HG03064 (cell line): ENCODE data around the gene C5.

Source experiments
- ATAC-seq: cut with Tn5 transposase; IDR thresholded peaks from one replicate; pipeline ENCODE4 v1.9.1; 2021; ENCODE audit warnings: low read depth; ENCODE audit not compliant: unreplicated experiment

Gene C5

GRCh38 chr9:120915854-120916470 lies 134.1 kb downstream of the C5 start:
- no peak for ATAC-seq

GRCh38 chr9:120914953-120915352 lies 135.1 kb downstream of the C5 start:
- no peak for ATAC-seq

- no peak for ATAC-seq
Measured at GRCh38 chr9:120914396-120914795, 135.7 kb downstream of the C5 start.

DNA sequence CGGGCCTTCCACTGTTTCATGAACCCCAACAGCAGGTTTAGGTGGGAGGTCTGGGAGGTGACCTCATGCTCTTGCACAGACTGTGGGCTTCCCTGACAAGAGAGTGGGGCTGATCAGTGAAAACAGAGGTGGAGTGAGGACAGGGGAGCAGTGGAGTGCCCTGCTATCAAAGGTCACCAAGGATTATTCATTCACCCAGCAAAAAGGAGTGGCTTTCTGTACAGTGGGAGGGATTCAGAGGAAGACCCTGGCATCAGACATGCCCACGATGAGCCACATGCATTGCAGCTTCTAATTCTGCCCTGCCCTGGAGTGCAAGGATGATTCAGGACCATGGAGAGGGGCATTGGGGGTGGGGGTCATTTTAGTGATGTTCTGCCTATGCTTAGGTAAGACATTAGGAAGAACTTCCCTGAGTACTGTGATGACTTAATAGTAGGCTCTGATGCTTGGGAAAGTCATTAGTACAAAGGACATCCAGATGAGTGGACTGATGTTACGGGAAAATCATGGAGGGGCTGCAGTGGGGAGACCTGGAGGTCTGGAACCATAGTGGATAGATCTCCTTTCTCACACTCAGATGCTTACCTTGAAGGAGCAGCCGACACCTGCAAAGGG lies 136.3 kb downstream of the C5 start:
- no peak for ATAC-seq

- no peak for ATAC-seq
Measured at GRCh38 chr9:120912958-120913646, 137.0 kb downstream of the C5 start.

DNA sequence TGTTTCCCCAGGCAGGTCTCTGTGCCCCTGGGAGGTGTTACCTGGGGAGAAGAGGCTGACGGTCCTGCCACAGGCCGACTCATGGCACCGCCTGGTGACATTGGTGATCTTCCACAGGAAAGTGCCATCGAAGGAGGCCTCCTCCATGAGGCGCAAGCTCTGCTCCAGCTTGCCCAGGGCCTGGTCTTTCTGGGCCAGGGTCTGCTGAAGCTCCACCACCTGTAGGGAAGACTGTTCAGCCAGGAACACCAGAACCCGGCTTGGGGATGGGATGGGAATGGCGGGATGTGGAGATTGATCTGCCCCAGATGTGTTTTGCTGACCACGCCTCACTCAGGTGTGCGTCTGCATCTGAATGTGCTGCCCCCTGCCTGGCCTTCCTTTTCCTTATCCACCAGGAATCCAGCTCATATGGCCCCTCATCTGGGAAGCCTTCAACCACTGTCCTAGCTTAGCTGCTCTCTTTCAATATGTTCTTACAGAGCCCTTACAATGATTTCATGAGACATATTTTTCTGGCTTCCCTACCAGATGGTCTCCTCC lies 138.7 kb downstream of the C5 start:
- ATAC-seq, result no peak

GRCh38 chr9:120910643-120911042 lies 139.4 kb downstream of the C5 start:
- no peak for ATAC-seq

DNA sequence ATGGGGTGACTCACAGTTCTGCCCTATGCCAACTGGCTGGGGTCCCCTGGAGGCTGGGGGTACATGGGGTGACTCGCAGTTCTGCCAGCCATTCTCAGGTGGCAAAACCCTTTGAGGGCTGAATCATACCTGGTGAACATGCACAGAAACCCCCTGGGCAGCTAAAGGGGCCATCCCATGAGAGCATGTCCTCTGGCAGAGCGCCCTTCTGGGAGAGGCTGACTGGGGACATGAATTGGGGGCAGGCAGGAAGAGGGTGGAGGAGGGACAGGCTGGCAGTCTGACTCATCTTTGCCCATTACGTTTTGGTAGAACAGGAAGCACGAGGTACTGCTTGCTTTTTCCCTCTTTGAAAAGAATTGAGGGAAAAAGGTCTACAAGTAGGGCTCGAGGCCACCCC lies 140.2 kb downstream of the C5 start:
- ATAC-seq, result no peak

DNA sequence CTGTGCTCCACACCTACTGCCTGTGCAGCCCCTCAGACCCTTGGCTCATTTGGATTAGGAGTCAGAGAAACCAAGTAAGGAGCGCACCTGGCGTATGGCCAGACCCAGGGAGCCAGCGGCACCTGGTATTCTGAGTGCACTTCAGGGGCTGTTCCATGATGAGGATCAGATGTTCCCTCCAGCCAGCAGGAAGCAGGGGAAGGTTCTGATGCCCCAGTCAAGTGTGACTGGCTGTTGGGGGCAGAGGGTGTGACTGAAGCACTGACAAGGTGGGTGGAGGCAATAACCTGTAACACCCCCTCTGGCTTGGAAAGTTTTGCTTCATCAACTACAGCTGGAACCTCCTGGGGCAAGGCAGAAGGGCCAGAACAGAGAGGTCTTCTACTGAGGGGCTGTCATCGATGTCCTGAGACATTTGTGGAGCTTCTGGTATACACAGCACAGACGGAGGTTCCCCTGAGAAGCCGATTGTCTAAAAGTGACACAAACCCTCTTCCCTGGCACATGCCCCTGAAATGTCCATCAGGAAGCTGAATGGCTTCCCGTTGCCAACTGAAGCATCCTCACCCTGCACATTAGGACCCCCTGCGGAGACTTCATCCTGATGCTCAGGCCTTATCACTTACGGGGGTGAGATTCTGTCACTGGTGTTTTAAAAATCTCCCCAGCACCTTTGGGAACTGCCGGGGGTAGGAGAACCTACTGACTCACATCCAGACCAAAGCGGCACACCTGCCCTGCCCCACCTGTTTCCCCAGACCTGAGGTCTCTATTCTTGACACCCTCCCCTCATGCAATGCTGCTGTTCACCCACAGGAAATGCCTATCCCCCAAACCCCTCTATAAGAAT lies 144.5 kb downstream of the C5 start:
- no peak for ATAC-seq

GRCh38 chr9:120904978-120905301 lies 145.1 kb downstream of the C5 start:
- no peak for ATAC-seq

DNA sequence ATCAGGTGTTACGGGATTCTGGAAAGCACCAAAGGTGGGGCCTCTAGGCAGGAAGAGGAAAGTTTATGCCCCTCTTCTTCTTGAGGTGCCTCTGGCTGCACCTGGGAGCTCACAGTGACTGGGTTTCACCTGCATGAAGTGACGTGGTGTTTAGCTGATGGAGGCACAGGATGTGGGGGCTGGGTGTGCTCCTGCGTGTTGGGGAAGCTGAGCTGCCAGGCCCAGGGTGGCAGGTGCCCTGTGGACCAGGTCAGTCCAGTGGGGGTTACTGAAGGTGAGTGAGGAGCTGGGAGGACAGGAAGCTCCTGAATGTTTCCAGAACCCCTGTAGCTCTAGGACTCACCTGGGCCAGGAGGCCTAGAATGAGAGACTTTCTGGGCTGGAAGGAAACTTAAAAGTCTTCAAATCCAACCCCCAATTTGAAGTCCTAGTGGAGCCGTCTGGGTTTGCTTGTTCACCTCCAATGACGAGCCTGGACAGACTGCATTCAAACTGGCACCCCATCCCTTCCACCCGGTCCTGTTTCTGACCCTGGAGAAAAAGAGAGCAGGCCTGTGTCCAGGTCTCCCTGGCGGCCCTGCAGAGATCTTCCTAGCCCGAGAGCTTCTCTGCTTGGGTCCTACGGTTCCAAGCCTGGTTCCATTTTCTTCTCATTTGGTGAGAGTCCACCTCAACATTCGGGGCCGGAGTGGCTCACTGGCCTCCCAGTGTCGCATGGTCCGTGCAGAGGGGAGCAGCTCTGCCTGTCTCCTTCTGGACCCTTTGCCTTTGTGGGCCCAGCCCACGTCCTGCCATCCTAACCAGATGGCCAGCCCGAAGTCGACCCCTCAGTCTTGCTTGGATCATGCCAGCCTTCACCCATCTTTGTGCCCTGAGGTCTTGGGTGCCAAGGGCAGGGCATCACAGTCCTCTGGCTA lies 145.8 kb downstream of the C5 start:
- ATAC-seq, result no peak

DNA sequence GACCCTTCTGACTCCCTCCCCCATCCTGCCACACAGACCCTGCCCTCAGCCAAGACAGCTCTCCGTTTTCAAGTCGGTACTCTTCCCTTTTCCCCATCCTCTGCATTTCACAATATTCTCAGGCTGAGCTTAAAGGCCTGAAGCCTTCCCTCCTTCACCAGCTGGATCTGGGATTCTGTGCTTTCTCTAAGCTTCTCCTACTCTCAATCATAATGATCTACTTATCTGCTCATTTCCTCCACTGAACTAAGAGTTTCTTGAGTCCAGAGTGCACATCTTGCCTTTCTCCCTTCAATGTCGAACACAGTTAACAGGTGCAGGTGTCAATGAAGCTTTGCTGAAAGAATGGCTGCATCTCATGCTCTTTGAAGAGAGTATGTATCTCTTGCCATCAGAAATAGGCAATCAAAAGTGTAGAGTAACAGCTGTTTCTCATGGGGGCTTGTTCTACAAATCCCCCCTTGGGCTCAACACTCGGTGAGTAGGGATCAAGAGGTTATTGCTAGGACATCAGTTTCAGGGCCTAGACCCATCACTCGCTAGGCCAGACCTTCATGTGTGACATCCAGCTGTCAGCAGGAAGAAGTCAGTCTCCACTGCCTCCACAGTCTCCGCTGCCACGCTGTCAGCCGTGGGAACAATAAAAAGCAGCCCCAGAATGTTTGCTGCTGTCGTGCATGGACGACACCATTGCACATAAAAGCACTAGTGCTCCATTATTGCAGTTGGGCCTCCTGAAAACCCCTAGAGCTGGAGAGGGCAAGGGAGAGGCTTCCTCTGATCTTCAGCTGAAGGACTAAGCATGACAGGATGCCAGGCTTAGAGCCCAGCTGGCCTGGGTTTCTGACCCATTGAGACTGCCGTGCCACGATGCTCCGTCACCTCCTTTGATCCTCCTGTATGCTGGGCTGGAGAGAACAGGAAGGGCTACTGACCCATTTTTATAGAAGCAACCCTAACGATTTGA lies 147.2 kb downstream of the C5 start:
- ATAC-seq, result no peak
